Trophoblast cell (in vitro differentiated cells and primary cell): ENCODE results near the gene CSF1R.

Experiments used
- DNase-seq, 2 donors: peaks; one replicate each; pipeline ENCODE4 v3.0.0-alpha.2; 2016
- H2AFZ ChIP-seq: 2 replicates; pipeline ENCODE4 v1.6.1; 2013; ENCODE audit warnings: low read length, moderate library complexity, mild to moderate bottlenecking; ENCODE audit not compliant: insufficient read depth, poor library complexity
- H2AK5ac ChIP-seq: 2 replicates; pipeline ENCODE4 v1.6.1; 2013; ENCODE audit warnings: mild to moderate bottlenecking, low read length
- H2BK120ac ChIP-seq: 2 replicates; pipeline ENCODE4 v1.6.1; 2013; ENCODE audit warnings: low read length, mild to moderate bottlenecking, moderate library complexity; ENCODE audit not compliant: insufficient read depth, poor library complexity
- H2BK12ac ChIP-seq: 2 replicates; pipeline ENCODE4 v1.6.1; 2013; ENCODE audit warnings: mild to moderate bottlenecking, low read length, moderate library complexity
- H2BK5ac ChIP-seq: 2 replicates; pipeline ENCODE4 v1.6.1; 2013; ENCODE audit warnings: low read length, low read depth, moderate library complexity, mild to moderate bottlenecking; ENCODE audit not compliant: poor library complexity
- H3K14ac ChIP-seq: 2 replicates; pipeline ENCODE4 v1.6.1; 2013; ENCODE audit warnings: mild to moderate bottlenecking, low read length
- H3K18ac ChIP-seq: 2 replicates; pipeline ENCODE4 v1.6.1; 2013; ENCODE audit warnings: mild to moderate bottlenecking, low read length
- H3K23ac ChIP-seq: 2 replicates; pipeline ENCODE4 v1.6.1; 2013; ENCODE audit warnings: low read length
- H3K27ac ChIP-seq: 2 replicates; pipeline ENCODE4 v1.5.1; 2013; ENCODE audit warnings: low read depth, mild to moderate bottlenecking, inconsistent platforms, low read length, moderate library complexity
- H3K27me3 ChIP-seq: 2 replicates; pipeline ENCODE4 v1.6.1; 2013; ENCODE audit warnings: inconsistent platforms, mild to moderate bottlenecking, low read length, moderate library complexity; ENCODE audit not compliant: insufficient read depth
- H3K36me3 ChIP-seq, 2 experiments: 1 replicate in 1 of 2; 2 replicates in 1 of 2; pipeline ENCODE4 v1.6.1; 2013; ENCODE audit warnings: low read length in 2 of 2, mild to moderate bottlenecking in 2 of 2, moderate library complexity in 1 of 2; ENCODE audit not compliant: insufficient read depth in 2 of 2, control insufficient read depth in 1 of 2
- H3K4ac ChIP-seq: 2 replicates; pipeline ENCODE4 v1.6.1; 2013; ENCODE audit warnings: low read depth, mild to moderate bottlenecking, low read length, moderate library complexity
- H3K4me1 ChIP-seq, 2 experiments: 1 replicate in 1 of 2; 2 replicates in 1 of 2; pipeline ENCODE4 v1.6.1; 2013; ENCODE audit warnings: low read length in 2 of 2, mild to moderate bottlenecking in 2 of 2, moderate library complexity in 1 of 2; ENCODE audit not compliant: insufficient read depth in 2 of 2, control insufficient read depth in 1 of 2
- H3K4me2 ChIP-seq: 2 replicates; pipeline ENCODE4 v1.6.1; 2013; ENCODE audit warnings: inconsistent platforms, mild to moderate bottlenecking, low read length, moderate library complexity
- H3K4me3 ChIP-seq: 2 replicates; pipeline ENCODE4 v1.5.1; 2013; ENCODE audit warnings: mild to moderate bottlenecking, low read depth, low read length, inconsistent platforms
- H3K79me1 ChIP-seq: one replicate; pipeline ENCODE4 v1.6.1; 2013; ENCODE audit warnings: low read length
- H3K79me2 ChIP-seq: 2 replicates; pipeline ENCODE4 v1.6.1; 2013; ENCODE audit warnings: low read length, mild to moderate bottlenecking; ENCODE audit not compliant: control insufficient read depth, insufficient read depth, poor library complexity
- H3K9ac ChIP-seq: 2 replicates; pipeline ENCODE4 v1.6.1; 2013; ENCODE audit warnings: mild to moderate bottlenecking, low read length
- H3K9me3 ChIP-seq: 2 replicates; pipeline ENCODE4 v1.6.1; 2013; ENCODE audit warnings: low read depth, mild to moderate bottlenecking, control low read depth, inconsistent platforms, low read length; ENCODE audit not compliant: insufficient read depth
- H4K12ac ChIP-seq: 2 replicates; pipeline ENCODE4 v1.6.1; 2013; ENCODE audit warnings: low read depth, mild to moderate bottlenecking, low read length, moderate library complexity
- H4K8ac ChIP-seq: 2 replicates; pipeline ENCODE4 v1.6.1; 2013; ENCODE audit warnings: low read depth, mild to moderate bottlenecking, low read length, moderate library complexity
- H4K91ac ChIP-seq: one replicate; pipeline ENCODE4 v1.6.1; 2013; ENCODE audit warnings: low read depth, mild to moderate bottlenecking, low read length, moderate library complexity
- WGBS: extraction: QIAGEN DNeasy Blood & Tissue Kit; methylation state at CpG from one replicate; pipeline ENCODE4 v1.1.7; 2013; ENCODE audit warnings: missing lambda C conversion rate; ENCODE audit not compliant: insufficient read length, insufficient coverage; ENCODE audit errors: extremely low coverage; 5-methylcytosine and 5-hydroxymethylcytosine counted together

The CSF1R gene

GRCh38 chr5:150103678-150104549, 17.6 kb upstream of the CSF1R start:
- Histone ChIP-seq H3K4me2 (no peak overlapping the region), H3K27me3 (no peaks in the 10 kb centered on the region), H2BK12ac (peak overlapping the region; percentile 70), H3K9me3 (no peaks in the 10 kb centered on the region), H3K18ac (no peak overlapping the region), H3K23ac (no peak overlapping the region), H3K4ac (no peak overlapping the region), H2BK120ac (no peak overlapping the region), H4K8ac (no peak overlapping the region), H3K79me1 (peaks cover 21% of the 10 kb centered on the region), H3K79me2 (peaks cover 2% of the 10 kb centered on the region), H3K9ac (no peak overlapping the region), H2AFZ (no peak overlapping the region), H4K12ac (no peak overlapping the region), H3K36me3 (peaks cover 2% of the 10 kb centered on the region in 2 experiments), H2AK5ac (no peak overlapping the region), H3K4me1 (peaks cover 27 to 35% of the 10 kb centered on the region in 2 experiments), H3K4me3 (no peak overlapping the region), H2BK5ac (no peak overlapping the region), H3K27ac (no peak overlapping the region), H3K14ac (peak overlapping the region; percentile 63), H4K91ac (peak overlapping the region; percentile 22)
- no peak for DNase-seq
- WGBS: no CpG with 5 or more reads among the region's 5 CpGs

GRCh38 chr5:150101023-150101422, 14.7 kb upstream of the CSF1R start:
- H3K4me1 ChIP-seq: peaks cover 0 to 8% of the 10 kb centered on the region in 2 experiments
- H3K27ac ChIP-seq: no peak overlapping the region
- no peaks in the 10 kb centered on the region for H3K9me3 ChIP-seq
- H3K4me2 ChIP-seq: no peak overlapping the region
- no peak for DNase-seq
- peaks cover 2% of the 10 kb centered on the region in 2 experiments for H3K36me3 ChIP-seq
- H4K91ac ChIP-seq: no peak overlapping the region
- H3K79me1 ChIP-seq: peaks cover 3% of the 10 kb centered on the region
- H3K23ac ChIP-seq: no peak overlapping the region
- no peak overlapping the region for H3K18ac ChIP-seq
- H2BK120ac ChIP-seq: no peak overlapping the region
- no peak overlapping the region for H3K4me3 ChIP-seq
- no peak overlapping the region for H2BK5ac ChIP-seq
- H4K12ac ChIP-seq: no peak overlapping the region
- no peak overlapping the region for H3K4ac ChIP-seq
- no peaks in the 10 kb centered on the region for H3K79me2 ChIP-seq
- no CpG with 5 or more reads among the region's 6 CpGs for WGBS
- H3K14ac ChIP-seq: no peak overlapping the region
- H2AK5ac ChIP-seq: no peak overlapping the region
- no peak overlapping the region for H3K9ac ChIP-seq
- H3K27me3 ChIP-seq: no peaks in the 10 kb centered on the region
- no peak overlapping the region for H2BK12ac ChIP-seq
- no peak overlapping the region for H4K8ac ChIP-seq
- no peak overlapping the region for H2AFZ ChIP-seq

- Histone ChIP-seq H3K27me3 (no peaks in the 10 kb centered on the region), H3K4ac (no peak overlapping the region), H3K9ac (no peak overlapping the region), H3K4me1 (no peaks in the 10 kb centered on the region), H2BK5ac (no peak overlapping the region), H3K18ac (no peak overlapping the region), H2AFZ (no peak overlapping the region), H3K79me1 (no peaks in the 10 kb centered on the region), H3K23ac (no peak overlapping the region), H3K36me3 (peaks cover 0 to 2% of the 10 kb centered on the region in 2 experiments), H3K27ac (no peak overlapping the region), H2AK5ac (no peak overlapping the region), H3K4me2 (no peak overlapping the region), H3K14ac (no peak overlapping the region), H3K79me2 (no peaks in the 10 kb centered on the region), H2BK12ac (no peak overlapping the region), H4K12ac (no peak overlapping the region), H2BK120ac (no peak overlapping the region), H4K91ac (no peak overlapping the region), H3K4me3 (no peak overlapping the region), H4K8ac (no peak overlapping the region), H3K9me3 (no peaks in the 10 kb centered on the region)
- DNase-seq: no peak
These were observed 10.8 kb upstream of the CSF1R start for GRCh38 chr5:150097152-150097551.

- Histone ChIP-seq H3K14ac (no peak overlapping the region), H3K4me3 (no peak overlapping the region), H2BK5ac (no peak overlapping the region), H3K9me3 (no peaks in the 10 kb centered on the region), H2BK120ac (no peak overlapping the region), H4K8ac (no peak overlapping the region), H3K4me1 (no peaks in the 10 kb centered on the region), H3K79me2 (no peaks in the 10 kb centered on the region), H3K18ac (no peak overlapping the region), H3K27ac (no peak overlapping the region), H3K4me2 (no peak overlapping the region), H3K79me1 (no peaks in the 10 kb centered on the region), H3K27me3 (no peaks in the 10 kb centered on the region), H3K4ac (no peak overlapping the region), H3K23ac (no peak overlapping the region), H4K91ac (no peak overlapping the region), H3K36me3 (no peaks in the 10 kb centered on the region), H4K12ac (no peak overlapping the region), H3K9ac (no peak overlapping the region), H2AFZ (no peak overlapping the region), H2AK5ac (no peak overlapping the region), H2BK12ac (no peak overlapping the region)
- no CpG with 5 or more reads among the region's 3 CpGs for WGBS
- no peak for DNase-seq
These were observed 5.9 kb upstream of the CSF1R start for GRCh38 chr5:150092159-150092787.
